Activated CD4-positive, alpha-beta T cell treated with anti-CD3 and anti-CD28 coated beads, Interleukin-2, Interleukin-6, amounts not matched to agents 100 ng/mL and 50 ng/mL, durations not matched to agents 16 hours and 8 hours (primary cell): ENCODE measurements around the gene CDH13.

Experiments
- DNase-seq: peaks from one replicate; pipeline ENCODE4 v3.0.0-alpha.2; 2020

Gene CDH13

DNA sequence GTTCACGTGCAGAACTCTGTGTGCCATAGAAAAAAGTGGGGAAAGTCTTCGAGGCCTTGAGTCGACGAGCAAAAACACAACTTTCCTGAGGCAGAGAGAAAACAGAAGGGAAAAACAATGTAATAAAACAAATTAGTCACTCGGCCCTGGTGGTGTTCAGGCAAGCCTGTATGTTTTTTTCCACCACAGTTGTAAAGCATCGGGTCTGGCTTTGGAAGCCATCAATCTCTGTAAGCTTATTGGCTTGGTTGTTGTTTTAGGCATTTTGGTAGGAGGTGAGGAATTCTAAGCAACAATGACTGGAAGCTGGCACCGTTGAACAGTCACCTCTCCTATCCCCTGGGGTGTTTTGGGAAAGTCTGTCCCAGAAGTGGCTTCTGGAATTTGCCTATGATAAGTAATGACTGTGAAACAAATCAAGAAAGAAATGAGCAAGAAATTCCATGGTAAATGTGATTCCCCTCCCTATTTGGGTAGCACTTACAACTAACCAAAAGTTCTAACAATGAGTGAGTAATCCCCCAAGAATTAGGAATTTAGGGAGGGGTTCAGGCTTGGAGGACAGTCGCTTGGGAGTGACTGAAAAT, 2.8 kb downstream of the CDH13 start:
- DNase-seq: no peak

DNA sequence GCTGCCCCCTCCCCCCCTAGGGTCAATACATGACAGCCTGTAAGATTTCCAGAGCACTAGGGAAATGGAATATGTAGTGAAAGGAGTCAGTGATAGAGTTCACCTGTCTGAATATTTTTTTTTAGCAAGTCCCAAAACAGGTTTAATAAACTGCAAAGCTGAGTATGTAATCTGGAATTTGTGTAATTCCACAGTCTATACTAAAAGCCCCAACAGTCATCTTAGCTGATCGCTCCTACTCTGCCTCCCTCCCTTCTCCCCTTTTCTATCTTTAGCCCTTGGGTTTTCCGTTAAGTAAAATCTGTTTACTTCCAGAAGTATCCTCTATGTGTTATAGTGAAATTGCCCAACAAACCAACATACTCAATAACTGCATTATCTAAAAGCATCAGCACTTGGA, 3.5 kb downstream of the CDH13 start:
- DNase-seq: no peak

DNA sequence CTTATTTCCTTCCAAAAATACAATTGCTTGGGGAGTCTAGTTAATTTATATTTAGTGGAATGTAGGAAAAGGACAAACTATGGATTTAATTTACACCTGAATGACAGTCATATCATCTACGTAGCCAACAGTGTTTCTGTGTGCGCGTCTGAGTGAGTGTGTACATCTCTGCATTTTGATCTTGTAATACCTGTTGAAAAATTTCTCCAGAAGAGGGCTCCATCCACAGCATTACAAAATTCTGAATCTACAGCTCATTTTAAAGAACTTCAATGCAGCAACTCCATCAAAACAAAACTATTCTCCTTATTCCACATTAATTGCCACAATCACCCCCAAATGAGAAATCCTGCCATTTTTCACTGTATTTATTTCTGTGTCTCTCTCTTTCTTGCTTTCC, 3.9 kb downstream of the CDH13 start:
- no peak for DNase-seq

DNA sequence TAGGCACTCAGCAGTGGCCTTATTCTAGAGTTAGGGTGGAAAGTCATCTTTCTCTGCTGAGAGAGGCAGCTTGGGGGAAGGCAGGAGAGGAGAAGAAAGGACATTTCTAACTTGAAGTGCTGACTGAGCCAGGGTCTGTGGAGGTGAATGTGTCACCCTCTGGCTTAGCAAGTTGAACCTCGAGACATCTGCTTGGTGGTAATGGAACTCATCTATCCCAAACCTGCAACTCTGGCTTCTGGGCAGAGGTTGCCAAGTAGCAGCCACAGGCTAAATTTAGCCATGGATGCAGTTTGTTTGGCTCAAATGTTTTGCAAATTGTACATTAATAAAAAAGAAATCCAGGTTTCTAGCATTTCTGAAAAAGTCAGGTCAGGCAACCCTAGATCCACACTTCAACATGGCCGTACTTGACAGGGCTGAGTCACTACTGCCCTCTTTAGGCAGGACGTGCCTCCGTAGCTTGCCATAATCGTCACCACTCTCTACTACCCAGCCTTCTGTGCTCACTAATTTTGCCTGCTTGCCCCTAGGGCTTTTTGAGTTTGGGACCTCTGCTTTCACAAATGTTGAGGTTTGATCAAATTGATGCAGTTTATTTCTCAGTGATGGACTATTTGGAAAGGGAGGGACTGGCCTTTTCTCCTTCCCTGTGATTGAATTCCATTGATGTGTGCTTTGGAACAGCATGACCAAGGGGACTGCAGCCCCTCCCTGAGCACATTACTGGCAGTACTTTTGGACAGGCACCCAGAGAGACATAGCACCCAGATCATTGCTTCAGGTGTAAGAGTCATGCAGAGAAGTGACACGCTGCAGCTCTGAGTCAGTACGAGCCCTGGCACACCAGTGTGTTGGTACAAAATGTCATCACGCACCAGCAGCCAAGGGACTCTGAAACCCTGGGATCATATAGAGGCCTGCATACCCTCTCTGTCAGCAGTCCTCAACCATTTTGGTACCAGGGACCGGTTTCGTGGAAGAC, 5.2 kb downstream of the CDH13 start:
- DNase-seq: no peak

DNA sequence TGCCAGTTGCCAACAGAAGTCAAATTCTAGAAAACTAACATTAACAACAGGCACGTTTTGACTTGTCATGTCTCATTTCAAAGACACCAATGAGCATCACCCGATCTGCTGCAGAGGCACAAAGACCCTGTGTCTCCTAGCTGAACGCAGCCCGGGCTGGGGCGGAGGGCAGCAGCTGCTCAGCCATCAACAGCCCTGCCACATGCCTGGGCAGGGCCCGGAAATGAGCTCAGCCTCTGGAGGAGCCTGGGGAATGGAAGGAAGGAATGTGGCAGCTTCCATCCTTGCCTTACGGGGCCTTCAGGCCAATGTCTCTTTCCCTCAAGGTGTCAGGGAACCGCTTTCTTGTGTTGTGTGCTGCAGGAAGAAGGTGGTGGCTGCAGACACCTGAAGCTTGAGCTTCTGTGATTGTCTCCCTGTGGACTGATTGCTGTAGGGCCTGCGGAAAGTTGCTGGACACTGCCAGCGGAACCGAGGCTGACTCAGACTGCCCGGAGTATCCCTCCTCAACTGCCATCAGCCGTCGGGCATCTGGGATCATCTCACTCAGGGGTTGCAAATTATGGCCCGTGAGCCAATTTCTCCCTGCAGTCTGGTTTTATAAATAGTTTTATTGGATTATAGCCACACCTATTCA, 7.3 kb downstream of the CDH13 start:
- DNase-seq: no peak

DNA sequence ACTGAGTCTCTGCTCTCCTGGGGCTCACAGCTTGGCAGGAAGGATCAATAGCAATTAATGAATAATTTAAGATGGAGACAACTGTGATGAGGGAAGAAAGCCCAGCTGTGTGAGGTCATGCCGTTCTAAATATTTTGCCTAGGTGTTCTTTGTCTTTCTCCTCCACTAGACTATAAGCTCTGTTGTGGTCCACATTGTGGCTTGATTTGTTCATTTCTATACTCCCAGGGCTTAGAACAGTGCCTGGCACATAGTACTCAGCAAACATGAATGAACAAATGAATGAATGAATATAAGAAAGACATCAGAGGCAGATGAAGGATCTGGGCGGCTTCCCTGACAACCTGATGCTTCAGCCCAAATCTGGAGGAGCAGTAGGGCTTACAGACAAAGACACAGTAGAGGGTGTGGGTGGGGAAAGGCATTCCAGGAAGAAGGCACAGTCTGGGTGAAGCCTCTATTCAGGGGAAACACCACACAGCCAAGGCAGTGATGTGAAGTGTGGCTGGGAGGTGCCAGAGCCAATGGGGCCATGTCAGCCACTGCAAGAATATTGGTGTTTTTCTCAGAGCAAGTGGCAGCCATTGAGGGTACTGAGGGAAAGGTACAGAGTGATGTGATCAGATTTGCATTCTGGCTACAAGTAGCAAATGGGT, 8.3 kb downstream of the CDH13 start:
- DNase-seq: peak; percentile 43

DNA sequence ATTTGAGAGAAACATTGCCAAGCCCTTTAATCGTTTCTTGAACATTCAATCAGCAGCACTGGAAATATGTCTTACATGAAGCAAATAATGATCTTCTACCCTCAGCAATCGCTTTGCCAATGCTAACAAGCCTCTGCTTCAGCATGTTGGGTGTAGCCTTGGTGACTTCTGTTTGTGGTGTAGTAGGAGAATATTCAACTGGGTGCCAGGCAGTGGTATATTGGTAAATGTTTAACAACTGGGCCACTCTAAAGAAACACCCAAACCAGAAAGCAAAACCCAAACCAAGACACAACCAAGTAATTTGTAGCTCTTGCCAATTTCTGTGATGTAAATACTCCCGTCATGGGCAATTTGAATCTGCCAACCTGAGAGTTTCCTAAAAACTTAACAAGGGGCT, 9.7 kb downstream of the CDH13 start:
- no peak for DNase-seq

DNA sequence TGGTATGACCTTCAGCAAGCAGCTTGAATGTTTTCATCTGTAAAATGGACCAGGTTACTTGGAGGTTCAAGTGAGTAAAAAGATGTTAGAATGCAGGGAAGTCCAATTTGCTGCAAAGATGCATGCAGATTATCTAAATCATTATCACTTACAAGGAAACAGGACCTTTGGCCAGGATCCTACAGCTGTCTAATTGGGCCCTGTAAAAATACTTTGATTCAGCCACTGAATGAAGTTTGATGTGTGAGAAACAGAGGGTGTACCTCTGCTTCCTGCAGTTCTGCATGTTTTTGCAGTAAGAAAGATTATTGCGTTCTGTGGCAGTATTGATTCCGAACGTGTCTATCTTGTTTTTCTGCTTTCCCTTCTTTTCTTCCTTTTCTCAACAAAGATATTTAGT, 10.2 kb downstream of the CDH13 start:
- DNase-seq: no peak

DNA sequence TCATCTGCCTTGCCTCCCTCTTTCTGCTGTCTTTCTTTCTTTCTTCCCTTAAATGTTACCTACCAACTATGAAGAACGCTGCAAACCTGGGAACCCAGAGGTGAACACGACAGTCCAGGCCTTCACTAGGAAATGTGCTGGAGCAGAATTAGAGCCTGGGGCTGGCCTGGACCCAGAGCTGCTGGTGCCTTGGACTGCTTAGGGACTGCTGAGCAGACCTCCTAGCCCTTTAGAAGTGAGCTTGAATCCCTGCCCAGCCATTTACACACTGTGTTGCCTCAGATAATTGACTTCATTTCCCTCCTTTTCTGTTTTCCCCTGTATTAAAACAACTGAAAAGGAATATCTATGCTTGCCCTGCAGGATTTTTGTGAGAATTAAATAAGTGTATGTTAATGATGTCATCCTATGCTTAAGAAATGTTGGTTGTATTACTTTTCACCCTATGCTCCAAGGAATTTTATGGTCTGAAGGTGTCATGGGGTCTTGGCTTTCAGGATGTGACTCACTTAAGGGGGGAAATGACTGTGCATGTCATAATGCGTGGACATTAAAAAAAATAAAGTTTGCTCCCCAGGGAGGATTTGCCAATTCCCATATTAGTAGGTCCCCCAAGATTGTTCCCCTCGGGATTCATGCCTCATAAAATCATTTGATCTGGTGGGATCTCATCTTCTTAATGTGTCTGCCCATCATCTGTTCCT, 11.5 kb downstream of the CDH13 start:
- DNase-seq: no peak

DNA sequence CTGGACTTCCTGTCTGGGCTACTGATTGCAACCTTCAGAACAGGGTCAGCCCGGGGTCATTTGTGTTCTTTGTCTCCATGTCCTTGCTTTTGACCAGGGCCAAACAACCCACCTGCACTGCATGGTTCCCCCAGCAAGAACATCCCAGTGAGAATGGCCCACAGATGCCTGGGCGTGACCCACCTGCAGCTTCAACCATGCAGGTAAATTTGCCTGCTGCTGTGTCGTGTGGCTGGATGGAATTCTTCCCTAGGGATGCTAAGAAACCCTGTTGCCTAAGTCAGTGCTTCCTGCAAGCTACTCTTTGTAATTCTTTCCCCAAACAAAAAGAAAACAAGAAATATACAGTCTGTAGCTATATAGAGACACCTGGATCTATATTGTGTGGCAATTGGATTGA, 12.5 kb downstream of the CDH13 start:
- no peak for DNase-seq

DNA sequence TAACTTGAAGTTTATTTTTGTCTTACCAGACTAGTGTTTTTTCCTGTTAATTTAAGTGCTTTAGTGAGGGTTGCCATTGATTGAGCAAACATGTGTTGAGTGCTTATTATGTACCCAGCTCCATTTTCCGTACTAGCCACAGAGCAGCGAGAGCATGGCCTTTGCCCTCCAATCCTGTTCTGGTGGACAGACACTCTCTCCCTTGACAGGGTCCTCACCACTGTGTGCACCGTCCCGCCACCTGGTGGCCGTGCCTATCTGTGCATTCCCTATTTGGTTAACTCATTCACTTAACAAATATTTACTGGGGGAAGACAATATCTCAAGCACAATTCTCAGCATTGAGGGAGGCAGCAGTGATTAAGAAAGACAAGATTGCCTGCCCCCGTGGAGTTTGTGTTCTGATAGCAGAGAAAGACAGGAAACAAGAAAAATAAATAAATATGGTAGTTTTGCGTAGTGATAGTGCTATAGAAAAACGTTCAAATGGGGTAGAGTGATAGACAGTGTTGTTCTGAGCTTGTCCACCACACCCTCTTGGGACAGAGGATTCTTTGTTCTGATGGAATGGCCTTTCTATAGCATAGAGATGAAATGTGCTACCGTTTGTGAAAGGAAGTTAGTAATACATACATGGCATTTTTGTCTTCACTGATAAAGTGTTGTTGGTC, 13.0 kb downstream of the CDH13 start:
- peak; percentile 66 for DNase-seq

DNA sequence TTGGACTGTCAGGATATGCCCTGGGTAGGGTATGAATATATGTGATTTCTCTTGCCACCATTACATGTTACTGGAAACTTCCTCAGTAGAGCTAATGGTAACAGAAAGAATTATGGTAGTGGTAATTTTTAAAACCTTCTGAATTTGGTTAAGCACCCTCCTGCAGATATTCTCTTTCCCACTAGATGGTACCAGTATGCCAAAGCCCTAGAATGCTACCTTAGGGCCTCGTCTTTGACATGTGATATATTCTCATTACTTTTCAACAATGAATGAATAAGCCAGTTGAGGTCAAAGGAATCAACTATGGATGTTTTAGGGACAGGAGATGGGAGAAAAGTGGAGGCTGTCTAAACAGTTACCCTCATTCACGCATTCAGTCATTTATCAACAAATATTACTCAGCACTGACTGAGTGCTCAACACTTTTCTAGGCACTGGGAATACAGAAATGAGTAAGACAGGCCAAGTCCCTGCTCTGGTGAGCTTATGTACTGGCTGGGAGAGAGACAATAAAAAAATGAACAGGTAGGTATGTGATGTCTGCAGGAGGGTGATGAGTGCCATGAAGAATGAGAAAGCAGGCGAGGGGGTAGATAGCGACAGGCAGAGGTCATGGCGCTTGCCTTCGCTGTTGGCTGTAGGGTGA, 14.7 kb downstream of the CDH13 start:
- DNase-seq: peak; percentile 64

DNA sequence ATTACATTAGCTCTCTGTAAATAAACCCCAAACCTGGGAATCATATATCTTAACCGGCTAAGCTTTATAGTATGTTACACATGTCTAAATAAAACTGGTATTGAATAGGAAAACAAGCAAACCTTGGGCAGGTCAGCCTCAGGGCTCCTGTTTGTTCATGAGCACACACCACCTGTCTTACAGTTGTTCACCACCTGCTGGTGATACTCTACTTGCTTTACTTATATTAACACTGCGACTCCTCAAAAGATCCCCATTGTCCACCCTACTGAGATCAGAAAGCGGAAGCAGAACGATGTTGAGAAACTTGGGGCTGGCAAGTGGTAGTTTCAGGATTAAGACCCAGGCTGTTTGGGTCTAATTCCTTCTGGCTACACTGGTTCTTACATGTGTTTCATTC, 16.4 kb downstream of the CDH13 start:
- no peak for DNase-seq

DNA sequence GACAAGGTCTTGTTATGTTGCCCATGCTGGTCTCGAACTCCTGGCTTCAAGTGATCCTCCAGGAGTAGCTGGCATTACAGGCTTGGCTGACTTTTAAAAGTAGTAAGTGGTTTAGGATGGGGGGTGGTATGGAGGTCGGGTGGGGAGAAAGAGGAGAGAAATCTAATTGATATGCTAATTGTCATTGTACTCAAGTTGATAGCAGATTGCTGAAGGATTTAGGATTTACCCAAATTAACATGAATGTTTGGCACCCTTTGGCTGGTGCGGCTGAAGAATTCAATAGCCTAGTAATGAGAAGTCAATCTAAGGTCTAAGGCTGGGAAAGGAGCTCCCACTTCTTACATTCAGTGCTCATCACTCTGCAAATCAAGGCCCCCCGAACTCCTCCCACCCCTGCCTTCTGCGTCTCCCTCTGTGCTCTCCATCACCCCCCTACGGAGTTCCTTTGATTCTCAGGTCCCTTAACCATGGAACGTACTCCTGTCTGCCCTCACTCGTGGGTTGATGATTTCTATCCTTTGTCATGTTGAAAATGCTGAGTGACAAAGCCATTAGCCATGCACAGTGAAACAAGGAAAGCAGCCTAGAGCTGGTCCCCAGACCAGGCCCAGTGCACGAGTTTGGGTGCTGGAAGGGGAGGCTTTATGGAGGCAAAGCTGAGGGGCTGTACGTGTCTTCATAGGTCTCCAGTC, 17.3 kb downstream of the CDH13 start:
- no peak for DNase-seq

DNA sequence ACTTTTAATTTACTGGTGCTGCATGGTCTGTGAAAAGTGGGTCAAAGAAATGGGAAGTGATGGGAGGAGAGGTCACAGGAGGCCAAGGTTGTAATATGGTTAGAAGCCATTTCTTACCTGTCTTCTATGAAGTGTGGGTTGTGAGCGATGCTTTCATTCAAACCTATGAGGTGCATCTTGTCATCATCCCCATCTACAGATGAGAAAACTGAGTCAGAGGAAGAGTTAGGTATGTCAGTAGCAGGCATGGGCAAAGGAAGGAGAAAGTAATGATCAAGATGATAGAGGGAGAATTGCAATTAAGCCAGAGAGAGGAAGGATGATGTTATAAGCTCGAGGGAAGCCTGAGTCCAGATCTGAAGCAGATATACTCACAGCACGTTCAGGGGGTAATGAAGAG, 19.7 kb downstream of the CDH13 start:
- no peak for DNase-seq

DNA sequence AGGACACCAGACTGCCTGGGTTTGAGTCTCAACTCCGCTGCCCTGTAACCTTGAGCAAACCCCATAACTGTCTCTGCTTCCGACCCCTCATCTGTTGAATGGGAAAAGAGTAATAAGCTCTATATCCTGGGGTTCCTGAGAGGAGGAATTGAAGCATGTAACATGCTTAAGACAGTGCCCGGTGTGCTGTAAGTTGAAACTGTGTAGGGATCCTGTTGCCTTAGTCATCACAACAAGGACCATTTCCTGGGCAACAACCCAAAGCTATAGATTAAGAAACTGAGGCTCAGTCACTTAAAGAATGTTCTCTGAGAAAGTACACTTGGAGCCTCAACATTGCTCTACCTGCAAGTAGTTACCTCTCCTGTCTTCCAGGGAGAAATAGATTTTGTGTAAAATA, 23.0 kb downstream of the CDH13 start:
- no peak for DNase-seq

DNA sequence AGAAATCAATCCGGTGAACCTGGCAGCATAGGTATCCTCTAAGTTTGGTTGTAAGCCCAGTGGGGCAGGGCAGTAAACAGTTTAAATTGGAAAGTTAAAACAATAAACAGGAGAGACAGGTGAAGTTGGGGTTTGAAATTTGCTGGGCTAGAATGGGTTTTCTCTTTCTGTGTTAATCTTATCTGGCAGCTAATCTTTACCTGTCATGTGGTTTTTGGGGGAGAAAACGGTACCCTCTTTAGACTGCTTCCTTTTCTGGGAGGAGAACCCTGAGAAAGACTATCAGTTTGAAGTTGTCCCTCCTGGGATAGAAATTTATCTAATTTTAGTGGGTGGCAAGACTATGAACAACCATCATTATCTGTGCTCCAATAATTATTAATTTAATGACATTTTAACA, 24.0 kb downstream of the CDH13 start:
- DNase-seq: no peak

DNA sequence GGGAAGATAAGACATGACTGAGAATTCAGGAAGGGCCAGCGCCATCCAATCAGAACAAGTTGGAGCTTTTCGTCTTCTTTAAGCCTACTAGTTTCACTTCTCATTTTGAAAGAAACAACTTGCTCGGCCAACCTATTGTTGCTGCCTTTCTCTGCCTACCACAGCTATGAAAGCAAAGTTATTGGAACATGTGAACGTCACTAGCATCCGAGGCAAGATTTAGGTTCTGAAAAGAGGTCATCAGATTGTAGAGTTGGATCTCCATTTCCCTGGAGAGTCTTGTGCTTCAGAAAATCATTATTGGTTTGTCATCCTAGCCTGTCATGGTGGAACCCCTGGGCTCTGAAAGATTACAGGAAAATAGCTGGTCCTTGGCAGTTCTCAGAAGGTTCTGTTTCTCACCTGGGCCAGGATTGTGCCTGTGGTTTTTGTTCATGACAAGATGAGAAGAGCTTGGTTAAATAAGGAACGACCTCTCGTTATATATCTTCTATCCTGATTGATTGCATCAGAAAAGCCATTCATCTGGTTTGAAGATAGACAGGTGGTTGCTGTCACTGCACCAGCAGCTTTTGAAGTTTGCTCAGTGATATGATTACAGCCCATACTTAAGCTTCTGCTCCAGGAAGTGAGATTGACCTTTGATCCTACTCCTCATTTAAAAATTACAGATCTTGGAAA, 25.3 kb downstream of the CDH13 start:
- peak; percentile 44 for DNase-seq

DNA sequence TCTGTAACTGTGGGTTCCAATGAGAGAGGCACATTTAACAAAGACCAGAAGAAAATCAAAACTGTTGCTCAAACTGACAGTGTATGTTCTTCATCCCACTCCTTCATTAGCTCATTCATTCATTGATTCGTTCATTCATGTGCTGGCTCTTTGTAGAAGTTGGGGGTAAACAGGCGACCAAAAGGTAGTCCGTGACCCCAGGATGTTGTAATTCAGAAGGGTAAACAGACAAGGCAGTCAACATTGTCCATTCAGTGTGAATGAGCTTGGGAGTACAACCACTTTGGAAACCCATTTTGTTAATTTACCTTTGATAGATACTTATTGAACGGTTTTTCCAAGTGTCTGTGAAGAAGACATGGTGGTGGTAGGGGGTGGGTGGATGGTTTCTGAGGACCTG, 26.1 kb downstream of the CDH13 start:
- no peak for DNase-seq
